C4-2B (cell line): ENCODE measurements around the gene CKS1B.

Experiments
- H3K27ac ChIP-seq: fragments of 450-650 bp; 2 replicates; pipeline ENCODE4 v1.5.1; 2017
- CTCF ChIP-seq: fragments of 450-650 bp; conservative IDR thresholded peaks from 2 replicates; pipeline ENCODE4 v1.5.1; 2017; ENCODE audit warnings: mild to moderate bottlenecking
- ZFX ChIP-seq: fragments of 450-650 bp; IDR thresholded peaks from 2 replicates; pipeline ENCODE4 v1.6.1; 2017

CKS1B gene

GRCh38 chr1:155024315-155024714 is 49.8 kb downstream of the CKS1B start:
- H3K27ac ChIP-seq = no peak overlapping the region
- TF ChIP-seq CTCF (no peak), ZFX (no peak)

GRCh38 chr1:155026154-155026553 is 51.7 kb downstream of the CKS1B start:
- H3K27ac ChIP-seq = no peak overlapping the region
- TF ChIP-seq ZFX (no peak), CTCF (no peak)

GRCh38 chr1:155026588-155026987 is 52.1 kb downstream of the CKS1B start:
- TF ChIP-seq ZFX = no peak
- TF ChIP-seq CTCF = no peak
- no peak overlapping the region for H3K27ac ChIP-seq
